HK-2 (cell line): Measurements from ENCODE around the gene CTIF.

Source experiments
- DNase-seq: peaks from one replicate; pipeline ENCODE4 v3.0.0-alpha.2; 2018; ENCODE audit not compliant: unreplicated experiment

CTIF gene

GRCh38 chr18:48753691-48754090, 214.9 kb downstream of the CTIF start:
- no peak for DNase-seq

GRCh38 chr18:48754559-48754958, 215.7 kb downstream of the CTIF start:
- DNase-seq: no peak

- DNase-seq: no peak
Measured at GRCh38 chr18:48754993-48755473, 216.2 kb downstream of the CTIF start.

- no peak for DNase-seq
Measured at GRCh38 chr18:48756511-48757226, 217.8 kb downstream of the CTIF start.

GRCh38 chr18:48757367-48757766, 218.5 kb downstream of the CTIF start:
- DNase-seq: no peak

- no peak for DNase-seq
Measured at GRCh38 chr18:48757906-48758305, 219.1 kb downstream of the CTIF start.

GRCh38 chr18:48761582-48761981, 222.8 kb downstream of the CTIF start:
- DNase-seq: no peak

GRCh38 chr18:48762022-48762421, 223.2 kb downstream of the CTIF start:
- DNase-seq: no peak

- no peak for DNase-seq
Measured at GRCh38 chr18:48762836-48763718, 224.2 kb downstream of the CTIF start.

GRCh38 chr18:48763719-48764100, 224.9 kb downstream of the CTIF start:
- DNase-seq: no peak

GRCh38 chr18:48765053-48765452, 226.2 kb downstream of the CTIF start:
- DNase-seq: no peak

GRCh38 chr18:48766026-48766425, 227.2 kb downstream of the CTIF start:
- no peak for DNase-seq

GRCh38 chr18:48766487-48766886, 227.7 kb downstream of the CTIF start:
- no peak for DNase-seq

GRCh38 chr18:48767090-48767690, 228.4 kb downstream of the CTIF start:
- DNase-seq: no peak

- DNase-seq: no peak
Measured at GRCh38 chr18:48769006-48769636, 230.3 kb downstream of the CTIF start.

GRCh38 chr18:48770243-48770642, 231.4 kb downstream of the CTIF start:
- no peak for DNase-seq

- DNase-seq: no peak
Measured at GRCh38 chr18:48771641-48772375, 233.0 kb downstream of the CTIF start.

GRCh38 chr18:48772457-48772856, 233.6 kb downstream of the CTIF start:
- no peak for DNase-seq

- DNase-seq: no peak
Measured at GRCh38 chr18:48773821-48774220, 235.0 kb downstream of the CTIF start.

- DNase-seq: no peak
Measured at GRCh38 chr18:48774941-48775340, 236.1 kb downstream of the CTIF start.

- DNase-seq: no peak
Measured at GRCh38 chr18:48775372-48776155, 236.7 kb downstream of the CTIF start.
